ENCODE data around the gene RHOBTB3.
"Not testable (repeated sequence)": the region's sequence is repeated elsewhere in the genome, so short reads cannot be mapped to it uniquely, and the experiment has no call there.

RHOBTB3 gene

DNA sequence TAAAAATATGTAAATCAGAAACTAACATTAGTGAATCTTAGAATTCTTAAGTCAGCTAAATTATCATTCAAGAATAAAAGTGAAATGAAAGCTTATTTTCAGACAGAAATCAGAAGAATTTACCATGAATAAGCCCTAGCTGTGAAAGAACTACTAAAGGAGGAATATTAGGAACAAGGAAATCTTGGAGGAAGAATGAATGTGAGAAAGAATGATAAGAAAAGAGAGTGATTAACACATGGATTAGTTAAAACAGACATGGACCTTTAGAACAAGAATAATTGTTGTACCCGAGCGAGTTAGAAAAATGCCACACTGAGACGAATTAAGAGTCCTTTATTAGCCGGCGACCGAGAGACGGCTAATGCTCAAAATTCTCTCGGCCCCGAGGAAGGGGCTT is 24.1 kb upstream of the RHOBTB3 start:
- TF ChIP-seq POLR2AphosphoS5 (IDR thresholded peaks at IDR 0.05; ENCODE audit: low read depth, low read length) (no peak), TAF1 (IDR thresholded peaks at IDR 0.05; ENCODE audit: borderline replicate concordance, low read depth, low read length) (no peak), POLR2A (IDR thresholded peaks at IDR 0.05; ENCODE audit: low read depth, low read length) (no peak)
- DNase-seq (ENCODE audit: insufficient read length) (no peak), FAIRE-seq (no peak)

- not testable (repeated sequence) for FAIRE-seq; DNase-seq (ENCODE audit: insufficient read length)
Measured at GRCh38 chr5:95707534-95708188, 23.5 kb upstream of the RHOBTB3 start.

GRCh38 chr5:95708876-95709275 is 22.3 kb upstream of the RHOBTB3 start:
- FAIRE-seq, result no peak
- TF ChIP-seq POLR2AphosphoS5 (IDR thresholded peaks at IDR 0.05; ENCODE audit: low read depth, low read length) (no peak), TAF1 (IDR thresholded peaks at IDR 0.05; ENCODE audit: borderline replicate concordance, low read depth, low read length) (no peak), POLR2A (IDR thresholded peaks at IDR 0.05; ENCODE audit: low read depth, low read length) (no peak)
- no peak for DNase-seq (ENCODE audit: insufficient read length)

DNA sequence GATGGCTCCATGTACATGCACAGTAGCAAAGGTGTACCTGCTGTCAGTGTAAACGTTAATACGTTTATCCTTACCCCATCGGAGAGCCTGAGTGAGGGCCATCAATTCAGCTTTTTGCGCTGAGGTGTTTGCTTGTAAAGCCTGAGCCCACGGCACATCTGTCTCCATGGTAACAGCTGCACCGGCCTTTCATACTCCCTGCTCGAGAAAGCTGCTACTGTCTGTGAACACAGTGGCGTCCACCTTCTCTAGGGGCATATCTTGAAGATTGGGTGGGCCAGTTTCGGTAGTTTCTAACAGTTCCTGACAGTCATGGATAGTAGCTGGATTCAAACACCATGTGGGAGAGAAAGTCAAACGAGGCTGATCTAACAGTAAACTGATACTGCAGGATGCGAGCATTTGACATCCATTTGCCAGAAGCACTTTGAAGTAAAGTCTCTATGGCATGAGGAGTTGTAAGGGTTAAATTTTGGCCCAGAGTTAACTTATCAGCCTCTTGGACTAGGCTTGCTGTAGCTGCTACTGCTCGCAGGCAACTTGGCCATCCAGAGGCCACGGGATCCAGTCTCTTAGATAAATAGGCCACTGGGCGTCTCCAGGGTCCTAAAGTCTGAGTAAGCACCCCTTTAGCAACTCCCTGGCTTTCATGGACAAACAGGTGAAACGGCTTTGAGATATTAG is 21.0 kb upstream of the RHOBTB3 start:
- FAIRE-seq (no peak), DNase-seq (ENCODE audit: insufficient read length) (no peak)
- no peak for TF ChIP-seq POLR2A (IDR thresholded peaks at IDR 0.05; ENCODE audit: low read depth, low read length)
- TF ChIP-seq POLR2AphosphoS5 (IDR thresholded peaks at IDR 0.05; ENCODE audit: low read depth, low read length), result no peak
- TF ChIP-seq TAF1 (IDR thresholded peaks at IDR 0.05; ENCODE audit: borderline replicate concordance, low read depth, low read length), result no peak

GRCh38 chr5:95710651-95711500 is 20.3 kb upstream of the RHOBTB3 start:
- DNase-seq (ENCODE audit: insufficient read length); FAIRE-seq: not testable (repeated sequence)

DNA sequence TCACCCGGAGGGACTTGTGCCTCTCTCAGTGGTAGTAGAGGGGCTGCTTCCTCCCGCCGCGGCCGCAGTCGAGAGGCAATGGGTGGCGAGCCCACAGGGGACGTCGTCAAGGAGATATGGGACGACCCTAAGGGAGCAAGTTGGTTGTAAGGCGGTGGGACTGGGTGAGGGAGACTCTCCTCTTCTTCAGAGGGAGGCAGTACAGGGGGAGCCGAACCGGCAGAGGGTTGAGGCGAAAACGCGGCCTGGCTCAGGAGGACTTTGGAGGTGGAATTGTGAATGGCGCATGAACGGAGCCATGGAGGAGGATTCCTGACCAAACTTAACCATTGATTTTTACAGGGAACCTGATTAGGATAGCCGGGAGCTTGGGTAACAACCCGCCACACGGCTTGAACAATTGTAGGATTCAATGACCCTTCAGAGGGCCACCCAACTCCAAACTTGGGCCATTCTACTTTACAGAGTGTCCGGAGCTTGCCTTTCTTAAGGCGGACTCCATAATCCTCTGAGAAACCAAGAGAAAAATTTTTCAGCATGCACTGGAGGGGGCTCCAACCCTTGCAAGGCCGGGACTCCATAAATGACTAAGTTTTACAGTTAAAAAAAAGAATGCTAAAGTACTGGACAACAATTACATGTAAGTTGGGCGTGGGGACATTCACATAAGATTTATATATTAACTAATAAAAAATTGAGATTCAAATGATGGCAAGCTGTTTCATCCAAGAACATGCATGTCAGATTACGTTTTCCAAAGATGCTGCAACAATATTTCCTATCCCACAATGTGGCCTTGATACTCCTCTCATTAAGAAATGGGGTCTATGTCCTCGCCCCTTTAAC is 19.4 kb upstream of the RHOBTB3 start:
- TF ChIP-seq TAF1 (IDR thresholded peaks at IDR 0.05; ENCODE audit: borderline replicate concordance, low read depth, low read length), result no peak
- no peak for TF ChIP-seq POLR2AphosphoS5 (IDR thresholded peaks at IDR 0.05; ENCODE audit: low read depth, low read length)
- TF ChIP-seq POLR2A (IDR thresholded peaks at IDR 0.05; ENCODE audit: low read depth, low read length), result no peak
- no peak for FAIRE-seq
- DNase-seq (ENCODE audit: insufficient read length), result no peak

DNA sequence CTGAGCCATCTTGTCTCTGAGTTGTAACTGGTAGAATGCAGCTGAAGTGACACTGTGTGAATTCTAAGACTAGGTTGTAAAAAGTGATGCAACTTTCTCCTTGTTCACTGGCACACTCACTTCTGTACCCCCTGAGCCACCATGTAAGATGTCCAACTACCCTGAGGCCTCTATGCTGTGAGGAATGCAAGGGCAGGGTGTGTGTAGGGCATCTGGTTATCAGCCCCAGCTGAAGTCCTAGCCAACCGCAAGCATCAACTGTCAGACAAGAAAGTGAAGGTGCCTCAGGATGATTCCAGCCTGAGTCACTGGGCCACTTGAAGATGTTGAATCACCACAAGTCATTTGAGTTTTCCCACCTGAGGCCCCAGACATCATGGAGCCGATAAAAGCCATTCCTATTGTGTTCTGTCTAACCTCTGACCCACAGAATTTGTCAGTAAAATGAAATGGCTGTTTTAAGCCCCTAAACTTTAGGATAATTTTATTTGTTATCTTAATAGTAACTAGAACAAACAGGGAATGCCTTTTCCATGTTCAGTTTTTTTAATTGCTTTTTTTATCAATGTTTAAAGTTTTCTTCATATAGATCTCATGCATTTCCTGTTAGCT is 18.7 kb upstream of the RHOBTB3 start:
- no peak for FAIRE-seq
- no peak for TF ChIP-seq TAF1 (IDR thresholded peaks at IDR 0.05; ENCODE audit: borderline replicate concordance, low read depth, low read length)
- TF ChIP-seq POLR2A (IDR thresholded peaks at IDR 0.05; ENCODE audit: low read depth, low read length), result no peak
- TF ChIP-seq POLR2AphosphoS5 (IDR thresholded peaks at IDR 0.05; ENCODE audit: low read depth, low read length), result no peak
- no peak for DNase-seq (ENCODE audit: insufficient read length)

- not testable (repeated sequence) for FAIRE-seq; DNase-seq (ENCODE audit: insufficient read length)
Measured at GRCh38 chr5:95713246-95713645, 17.9 kb upstream of the RHOBTB3 start.

DNA sequence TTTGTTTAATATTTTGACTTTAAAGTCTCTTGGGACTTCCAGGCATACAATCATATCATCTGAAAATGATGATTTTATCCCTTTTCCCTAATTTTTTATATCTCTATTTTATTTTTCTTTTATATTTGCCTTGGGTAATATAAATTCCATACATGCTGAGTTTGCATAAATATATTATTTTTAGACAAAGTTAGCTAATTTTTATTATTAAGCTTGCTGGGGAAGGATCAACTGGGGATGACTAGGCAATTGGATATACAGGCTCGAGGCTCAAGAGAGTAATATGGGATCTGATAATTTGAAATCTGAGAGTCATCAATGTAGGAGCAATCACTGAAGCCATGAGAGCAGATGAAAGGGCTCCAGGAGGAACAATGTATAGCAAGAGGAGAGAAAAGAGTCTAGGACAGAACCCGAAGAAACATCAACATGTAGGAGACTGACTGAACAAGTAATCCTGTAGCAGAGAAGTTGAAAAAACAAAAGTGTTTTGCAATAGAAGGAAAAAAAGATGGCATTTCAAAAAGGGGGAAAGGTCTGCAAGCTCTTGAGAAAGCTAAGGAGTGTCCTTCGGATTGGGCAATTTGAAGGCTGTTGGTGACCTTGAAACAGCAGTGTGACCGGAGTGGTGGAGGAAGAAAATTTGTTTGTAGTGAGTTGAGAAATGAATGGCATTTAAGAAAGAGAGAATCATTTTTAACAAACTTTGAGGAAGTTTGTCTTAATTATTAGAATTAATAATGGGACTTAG is 17.0 kb upstream of the RHOBTB3 start:
- no peak for TF ChIP-seq TAF1 (IDR thresholded peaks at IDR 0.05; ENCODE audit: borderline replicate concordance, low read depth, low read length)
- FAIRE-seq (no peak), DNase-seq (ENCODE audit: insufficient read length) (no peak)

GRCh38 chr5:95715799-95716461 is 15.2 kb upstream of the RHOBTB3 start:
- TF ChIP-seq TAF1 (IDR thresholded peaks at IDR 0.05; ENCODE audit: borderline replicate concordance, low read depth, low read length), result no peak
- no peak for TF ChIP-seq POLR2AphosphoS5 (IDR thresholded peaks at IDR 0.05; ENCODE audit: low read depth, low read length)
- no peak for TF ChIP-seq POLR2A (IDR thresholded peaks at IDR 0.05; ENCODE audit: low read depth, low read length)
- DNase-seq (ENCODE audit: insufficient read length) (no peak), FAIRE-seq (no peak)
